ENCODE measurements around the gene SKAP1.

The SKAP1 gene

DNA sequence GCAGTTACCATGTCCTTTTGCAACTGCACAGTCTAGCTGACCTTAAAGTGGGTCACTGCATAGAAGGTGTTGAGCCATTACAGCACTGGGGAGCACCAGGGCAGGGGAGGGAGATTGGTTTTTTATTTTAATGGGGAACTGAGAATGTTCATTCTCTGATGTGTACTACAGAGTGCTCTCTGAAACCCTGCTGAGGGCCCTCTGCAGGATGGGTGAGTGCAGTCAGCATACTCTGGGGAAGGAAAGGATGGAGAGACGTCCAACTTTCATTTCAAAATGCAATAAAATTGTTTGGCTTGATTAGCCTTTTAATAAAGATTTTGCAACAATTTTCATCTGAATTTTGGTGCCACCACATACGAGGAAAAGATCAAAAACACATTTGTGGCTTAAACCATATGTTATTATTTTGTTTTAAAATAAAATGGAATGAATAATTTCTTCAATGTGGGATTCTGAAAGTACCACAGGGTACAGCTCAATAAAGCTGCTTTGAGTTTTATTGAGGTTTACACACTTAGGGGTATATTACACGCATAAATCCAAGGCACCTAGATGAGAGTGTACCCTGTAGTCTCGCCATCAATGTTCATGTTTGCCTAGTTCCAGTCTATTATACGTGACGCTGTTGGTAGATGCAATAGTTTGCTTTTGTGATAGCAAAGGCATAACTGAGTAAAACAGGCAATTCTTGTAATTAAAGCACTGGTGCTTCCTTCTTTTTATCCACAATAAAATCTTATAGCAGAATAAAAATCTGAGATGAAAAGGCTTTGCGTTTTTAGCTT, 249.0 kb downstream of the SKAP1 start:
- no peak overlapping the region for H3K27ac ChIP-seq
- TF ChIP-seq ZFX (IDR thresholded peaks at IDR 0.05; ENCODE audit: borderline replicate concordance) = no peak
- TF ChIP-seq, protein P1, sequence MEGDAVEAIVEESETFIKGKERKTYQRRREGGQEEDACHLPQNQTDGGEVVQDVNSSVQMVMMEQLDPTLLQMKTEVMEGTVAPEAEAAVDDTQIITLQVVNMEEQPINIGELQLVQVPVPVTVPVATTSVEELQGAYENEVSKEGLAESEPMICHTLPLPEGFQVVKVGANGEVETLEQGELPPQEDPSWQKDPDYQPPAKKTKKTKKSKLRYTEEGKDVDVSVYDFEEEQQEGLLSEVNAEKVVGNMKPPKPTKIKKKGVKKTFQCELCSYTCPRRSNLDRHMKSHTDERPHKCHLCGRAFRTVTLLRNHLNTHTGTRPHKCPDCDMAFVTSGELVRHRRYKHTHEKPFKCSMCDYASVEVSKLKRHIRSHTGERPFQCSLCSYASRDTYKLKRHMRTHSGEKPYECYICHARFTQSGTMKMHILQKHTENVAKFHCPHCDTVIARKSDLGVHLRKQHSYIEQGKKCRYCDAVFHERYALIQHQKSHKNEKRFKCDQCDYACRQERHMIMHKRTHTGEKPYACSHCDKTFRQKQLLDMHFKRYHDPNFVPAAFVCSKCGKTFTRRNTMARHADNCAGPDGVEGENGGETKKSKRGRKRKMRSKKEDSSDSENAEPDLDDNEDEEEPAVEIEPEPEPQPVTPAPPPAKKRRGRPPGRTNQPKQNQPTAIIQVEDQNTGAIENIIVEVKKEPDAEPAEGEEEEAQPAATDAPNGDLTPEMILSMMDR (IDR thresholded peaks at IDR 0.05) = no peak

DNA sequence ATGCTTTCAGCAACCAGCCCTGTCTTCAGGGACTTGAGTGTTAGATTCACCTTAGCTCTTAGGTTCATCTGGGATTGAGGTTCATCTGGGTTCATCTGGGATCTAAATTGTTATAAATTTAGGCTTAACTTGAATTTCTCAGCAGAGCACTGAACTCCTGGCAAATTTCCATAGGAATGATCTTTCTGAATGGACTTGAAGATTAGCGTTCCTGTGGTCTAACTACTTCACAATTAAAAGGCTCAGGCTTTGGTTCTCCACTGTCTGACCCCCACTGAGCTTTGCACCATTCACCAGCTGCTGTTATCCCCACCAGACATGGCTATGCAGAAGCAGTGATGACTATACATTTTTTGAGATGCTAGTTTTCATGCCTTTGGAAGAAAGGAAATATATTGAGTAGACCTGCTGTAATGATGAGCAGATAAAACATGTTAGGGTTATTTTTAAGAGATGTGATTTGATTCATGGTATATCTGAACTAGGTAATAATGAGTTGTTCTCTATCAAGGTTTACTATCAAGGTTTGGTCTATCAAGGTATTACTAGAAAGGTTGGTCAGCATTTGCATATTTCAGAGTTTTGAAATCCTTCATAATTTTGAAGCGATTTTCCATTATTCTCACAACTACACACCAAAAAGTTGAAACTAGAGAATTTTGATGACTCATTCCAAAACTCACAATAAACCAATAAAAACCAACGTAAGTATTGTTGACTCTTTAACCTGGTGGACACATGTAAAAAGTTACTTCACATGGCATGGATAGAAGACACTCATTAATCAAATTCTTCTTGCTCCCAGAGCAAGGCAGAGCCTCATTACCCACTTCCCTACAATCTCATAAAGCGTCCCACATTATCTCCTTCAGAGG, 250.7 kb downstream of the SKAP1 start:
- H3K27ac ChIP-seq = no peak overlapping the region
- TF ChIP-seq ZFX (IDR thresholded peaks at IDR 0.05; ENCODE audit: borderline replicate concordance) = no peak
- TF ChIP-seq, protein P1 (IDR thresholded peaks at IDR 0.05) = no peak

DNA sequence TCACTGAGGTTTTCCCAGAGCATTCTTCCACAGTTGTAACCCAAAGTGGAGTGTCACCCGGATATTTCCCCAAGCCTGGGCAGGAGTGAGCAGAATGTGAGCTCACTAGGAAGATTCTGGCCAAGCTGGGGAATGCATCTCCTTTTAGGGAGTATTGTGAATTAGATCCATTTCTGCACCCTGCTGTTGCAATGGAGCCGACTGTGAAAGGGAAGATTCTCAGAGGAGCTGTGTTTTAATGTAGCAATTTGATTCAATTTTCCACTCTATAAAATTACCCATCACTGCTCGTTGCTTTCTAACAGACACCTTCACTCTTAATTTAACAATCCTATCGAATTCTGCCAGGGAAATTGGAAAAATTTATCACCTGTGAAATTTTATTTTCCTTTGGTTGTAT, 251.7 kb downstream of the SKAP1 start:
- TF ChIP-seq, protein P1 (IDR thresholded peaks at IDR 0.05) = no peak
- no peak for TF ChIP-seq ZFX (IDR thresholded peaks at IDR 0.05; ENCODE audit: borderline replicate concordance)
- H3K27ac ChIP-seq = no peak overlapping the region

DNA sequence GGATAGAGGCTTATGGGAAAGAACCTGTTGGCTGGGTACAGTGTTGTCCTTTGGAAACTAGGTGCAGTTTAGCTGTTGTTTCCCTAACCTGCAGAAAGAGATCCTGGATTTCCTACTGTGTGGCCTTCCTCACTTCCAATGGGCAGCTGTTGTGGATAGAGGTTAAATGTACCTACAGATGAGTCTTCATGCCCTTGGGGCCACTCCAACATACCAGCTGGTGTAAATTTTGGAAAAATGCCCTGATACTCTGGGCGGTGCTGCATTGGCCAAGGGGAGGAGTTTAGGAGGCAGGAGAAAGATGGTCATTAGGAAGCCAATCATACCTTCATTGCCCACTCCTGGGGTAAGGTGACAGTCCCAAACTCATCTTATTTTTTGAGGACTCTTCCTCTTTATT, 252.2 kb downstream of the SKAP1 start:
- TF ChIP-seq, protein P1 (IDR thresholded peaks at IDR 0.05) = no peak
- no peak for TF ChIP-seq ZFX (IDR thresholded peaks at IDR 0.05; ENCODE audit: borderline replicate concordance)
- no peak overlapping the region for H3K27ac ChIP-seq

DNA sequence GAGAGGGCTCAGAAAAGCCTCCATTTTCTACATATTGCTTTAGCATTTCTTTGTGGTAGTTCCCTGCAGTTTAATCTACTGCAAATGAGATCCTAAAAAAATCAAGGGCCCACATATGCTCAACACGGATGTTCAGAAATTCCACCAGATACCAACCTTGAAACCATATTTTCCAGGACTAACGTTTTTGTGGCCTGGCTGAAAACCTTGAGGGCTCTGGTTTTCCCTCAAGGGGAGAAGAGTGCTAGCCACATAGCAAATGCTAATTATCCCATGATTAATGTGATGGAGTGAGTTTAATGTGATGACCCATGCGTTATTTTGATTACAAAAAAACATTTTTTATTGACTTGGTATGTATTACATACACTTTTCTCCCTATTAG, 253.6 kb downstream of the SKAP1 start:
- TF ChIP-seq, protein P1 (IDR thresholded peaks at IDR 0.05) = no peak
- TF ChIP-seq ZFX (IDR thresholded peaks at IDR 0.05; ENCODE audit: borderline replicate concordance) = no peak
- no peak overlapping the region for H3K27ac ChIP-seq

DNA sequence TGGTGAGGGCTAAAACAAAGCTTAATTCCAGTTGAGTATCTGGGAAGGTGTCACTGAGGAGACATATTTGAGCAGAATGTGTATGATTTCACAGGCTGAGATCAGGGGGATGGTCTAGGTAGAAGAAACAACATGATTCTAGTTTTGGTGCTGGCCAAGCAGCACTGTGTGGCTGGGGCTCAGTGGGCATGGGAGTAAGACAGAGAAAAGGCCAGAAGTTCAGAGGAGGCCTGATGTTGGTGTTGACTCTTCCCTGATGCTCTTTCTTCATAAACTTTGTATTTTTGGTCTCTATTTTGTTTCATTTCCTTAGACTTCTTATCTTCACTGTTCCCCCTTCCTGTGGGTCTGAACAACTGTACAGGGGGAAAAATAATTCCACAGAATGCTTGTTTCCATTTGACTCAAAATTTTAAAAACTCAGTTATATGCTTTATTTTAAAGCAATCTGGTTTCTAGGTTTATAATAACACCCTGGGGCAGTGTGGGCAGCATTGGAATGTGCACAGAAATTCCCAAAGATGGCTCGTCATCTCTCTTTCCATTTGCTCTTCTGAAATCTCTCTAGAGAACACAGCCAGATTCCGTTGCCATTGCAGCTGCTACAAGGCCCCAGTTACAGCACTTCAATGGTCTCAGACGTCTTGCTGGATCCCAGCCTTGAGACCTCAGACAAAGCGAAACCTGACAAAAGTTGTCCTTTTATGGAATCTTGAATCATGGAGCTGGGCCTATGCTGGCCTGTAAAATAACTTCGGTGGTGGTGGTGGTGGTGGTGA, 254.1 kb downstream of the SKAP1 start:
- no peak overlapping the region for H3K27ac ChIP-seq
- TF ChIP-seq, protein P1 (IDR thresholded peaks at IDR 0.05) = no peak
- TF ChIP-seq ZFX (IDR thresholded peaks at IDR 0.05; ENCODE audit: borderline replicate concordance) = no peak
